CD4-positive, CD25-positive, alpha-beta regulatory T cell (primary cell): ENCODE data around the gene ASL. TPM values are rescaled to one million over a fixed set of nuclear protein-coding genes. Genes with fewer than 3 reads are reported as not detected.
"Not testable (repeated sequence)": the region's sequence is repeated elsewhere in the genome, so short reads cannot be mapped to it uniquely, and the experiment has no call there.

ENCODE experiments used
- ATAC-seq, 2 donors: fragments of 150-1000 bp; cut with Tn5 transposase; one replicate each; pipeline ENCODE4 v1.10.0; 2021; ENCODE audit warnings: low read depth in 2 of 2, moderate number of reproducible peaks in 2 of 2, moderate library complexity in 1 of 2
- DNase-seq, 3 donors: peaks; one replicate each; pipeline versions ENCODE4 v3.0.0 to v3.0.0-alpha.2; 2012 to 2022; ENCODE audit warnings: mixed read lengths in 1 of 3
- H3K27ac ChIP-seq: one replicate; pipeline ENCODE4 v1.7.0; 2013; ENCODE audit warnings: mild to moderate bottlenecking, low read length; ENCODE audit not compliant: insufficient read depth, poor library complexity, severe bottlenecking
- H3K27me3 ChIP-seq: one replicate; pipeline ENCODE4 v1.7.0; 2013; ENCODE audit warnings: low read length; ENCODE audit not compliant: control insufficient read depth, insufficient read depth
- H3K36me3 ChIP-seq: one replicate; pipeline ENCODE4 v1.7.0; 2013; ENCODE audit warnings: mild to moderate bottlenecking, low read length, moderate library complexity; ENCODE audit not compliant: control insufficient read depth, insufficient read depth
- H3K4me1 ChIP-seq: 2 replicates; pipeline ENCODE4 v1.7.0; 2013; ENCODE audit warnings: mild to moderate bottlenecking, low read length; ENCODE audit not compliant: insufficient read depth, control insufficient read depth, poor library complexity, severe bottlenecking
- H3K4me3 ChIP-seq: one replicate; pipeline ENCODE4 v1.7.0; 2013; ENCODE audit warnings: low read depth, mild to moderate bottlenecking, low read length, moderate library complexity
- H3K9me3 ChIP-seq, 2 experiments: 1 replicate in 1 of 2; 2 replicates in 1 of 2; pipeline ENCODE4 v1.7.0; 2013; ENCODE audit warnings: low read length in 2 of 2, mild to moderate bottlenecking in 1 of 2, moderate library complexity in 1 of 2; ENCODE audit not compliant: control insufficient read depth in 2 of 2
- H3K27ac Mint-ChIP-seq, 3 donors: one replicate each; pipeline ENCODE4 v1.8.0; 2020 to 2022; ENCODE audit warnings: mild to moderate bottlenecking in 3 of 3, mixed read lengths in 3 of 3, moderate library complexity in 2 of 3
- H3K27me3 Mint-ChIP-seq: one replicate; pipeline ENCODE4 v1.8.0; 2022; ENCODE audit warnings: mild to moderate bottlenecking, mixed read lengths
- H3K36me3 Mint-ChIP-seq: one replicate; pipeline ENCODE4 v1.8.0; 2020; ENCODE audit warnings: mixed read lengths
- H3K4me1 Mint-ChIP-seq, 4 donors: one replicate each; pipeline ENCODE4 v1.8.0; 2020 to 2022; ENCODE audit warnings: mixed read lengths in 4 of 4, mild to moderate bottlenecking in 1 of 4
- H3K4me3 Mint-ChIP-seq, 4 donors: one replicate each; pipeline ENCODE4 v1.8.0; 2020 to 2022; ENCODE audit warnings: mild to moderate bottlenecking in 4 of 4, mixed read lengths in 4 of 4, moderate library complexity in 3 of 4
- H3K9me3 Mint-ChIP-seq, 7 donors: one replicate each; pipeline ENCODE4 v1.8.0; 2020 to 2022; ENCODE audit warnings: mixed read lengths in 7 of 7, mild to moderate bottlenecking in 3 of 7, moderate library complexity in 2 of 7
- polyA plus RNA-seq, 4 donors: library from polyadenylated mRNA; unstranded; fragments of 300-500 nt; fragmentation: Illumina TruSeq; gene quantifications; one replicate each; pipeline ENCODE4 v1.2.3, GENCODE V29; 2021
- total RNA-seq: library from RNA; stranded (reverse); gene quantifications from one replicate; pipeline ENCODE4 v1.2.3, GENCODE V29; 2022

The ASL gene
- total and polyA plus RNA-seq, 5 donors from 2014 or later, result 9.2 to 16.6 (median 14.7) TPM

GRCh38 chr7:66043681-66044497 lies 31.7 kb upstream of the ASL start:
- peaks cover 41% of the 10 kb centered on the region for H3K27me3 Mint-ChIP-seq
- Histone ChIP-seq H3K4me3 (no peak overlapping the region), H3K27me3 (peaks cover 7% of the 10 kb centered on the region), H3K4me1 (peaks cover 8% of the 10 kb centered on the region), H3K9me3 (no peaks in the 10 kb centered on the region), H3K36me3 (no peaks in the 10 kb centered on the region), H3K27ac (no peak overlapping the region)
- H3K4me1 Mint-ChIP-seq, result peaks cover 3 to 10% (median 6%) of the 10 kb centered on the region in 4 donors
- no peak overlapping the region for H3K27ac Mint-ChIP-seq
- DNase-seq, result peak in 1 of 3 donors; percentile 26
- peaks cover 0 to 2% (median 0%) of the 10 kb centered on the region in 7 donors for H3K9me3 Mint-ChIP-seq
- ATAC-seq, result peak; percentile 11 to 28
- H3K36me3 Mint-ChIP-seq, result no peaks in the 10 kb centered on the region
- peak overlapping the region; percentile 43 to 88 (median 70) for H3K4me3 Mint-ChIP-seq

DNA sequence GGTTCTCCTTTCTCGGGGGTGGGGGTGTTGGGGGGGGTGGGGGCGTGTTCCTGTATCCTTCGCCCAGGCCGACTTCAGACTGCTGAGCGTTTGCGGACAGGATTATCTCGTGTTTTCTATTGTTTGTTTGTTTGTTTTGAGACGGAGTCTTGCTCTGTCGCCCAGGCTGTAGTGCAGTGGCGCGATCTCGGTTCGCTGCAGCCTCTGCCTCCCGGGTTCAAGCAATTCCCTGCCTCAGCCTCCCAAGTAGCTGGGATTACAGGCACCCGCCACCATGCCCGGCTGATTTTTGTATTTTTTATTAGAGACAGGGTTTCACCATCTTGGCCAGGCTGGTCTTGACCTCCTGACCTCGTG lies 31.1 kb upstream of the ASL start:
- not testable (repeated sequence) for H3K4me3 ChIP-seq, H3K4me1 ChIP-seq, H3K36me3 ChIP-seq, H3K9me3 ChIP-seq, H3K27me3 ChIP-seq, DNase-seq, H3K27ac Mint-ChIP-seq, H3K36me3 Mint-ChIP-seq, ATAC-seq, H3K9me3 Mint-ChIP-seq, H3K27ac ChIP-seq, H3K4me1 Mint-ChIP-seq
- Mint-ChIP-seq H3K4me3 (peak overlapping the region in 2 of 4 donors; percentile 65 to 75), H3K27me3 (peaks cover 41% of the 10 kb centered on the region)

DNA sequence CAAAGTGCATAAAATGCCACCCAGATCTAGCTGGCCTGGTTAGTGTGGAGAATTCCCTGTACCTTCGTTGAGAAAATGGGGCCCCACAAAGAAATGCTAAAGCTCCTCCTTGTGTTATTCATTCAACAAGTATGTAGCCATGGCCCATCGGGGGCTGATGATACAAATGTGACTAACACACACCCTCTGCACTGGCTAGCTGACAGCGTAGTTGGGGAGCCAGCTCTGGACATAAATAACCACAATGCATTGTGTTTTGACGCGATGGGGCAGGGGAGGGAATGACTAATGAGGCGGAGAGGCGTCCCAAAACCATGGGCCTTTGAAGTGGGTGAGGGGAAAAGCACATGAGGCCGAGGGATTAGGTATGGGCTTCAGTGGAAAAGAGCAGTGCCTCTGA lies 28.2 kb upstream of the ASL start:
- Mint-ChIP-seq H3K9me3 (peaks cover 0 to 2% (median 0%) of the 10 kb centered on the region in 7 donors), H3K36me3 (no peaks in the 10 kb centered on the region), H3K4me1 (peaks cover 0 to 10% (median 5%) of the 10 kb centered on the region in 4 donors), H3K4me3 (no peak overlapping the region), H3K27ac (no peak overlapping the region), H3K27me3 (peaks cover 27% of the 10 kb centered on the region)
- no peaks in the 10 kb centered on the region for H3K36me3 ChIP-seq
- no peak overlapping the region for H3K4me3 ChIP-seq
- no peak for ATAC-seq
- peaks cover 7% of the 10 kb centered on the region for H3K27me3 ChIP-seq
- no peaks in the 10 kb centered on the region for H3K9me3 ChIP-seq
- peaks cover 8% of the 10 kb centered on the region for H3K4me1 ChIP-seq
- H3K27ac ChIP-seq, result no peak overlapping the region
- DNase-seq, result no peak

GRCh38 chr7:66049886-66050285 lies 25.7 kb upstream of the ASL start:
- not testable (repeated sequence) for H3K4me1 Mint-ChIP-seq, H3K36me3 Mint-ChIP-seq, H3K4me3 ChIP-seq, H3K4me1 ChIP-seq, H3K27ac ChIP-seq, H3K27me3 ChIP-seq, ATAC-seq, H3K36me3 ChIP-seq, H3K27ac Mint-ChIP-seq, H3K9me3 Mint-ChIP-seq, H3K4me3 Mint-ChIP-seq, H3K9me3 ChIP-seq, DNase-seq
- H3K27me3 Mint-ChIP-seq, result peaks cover 12% of the 10 kb centered on the region

DNA sequence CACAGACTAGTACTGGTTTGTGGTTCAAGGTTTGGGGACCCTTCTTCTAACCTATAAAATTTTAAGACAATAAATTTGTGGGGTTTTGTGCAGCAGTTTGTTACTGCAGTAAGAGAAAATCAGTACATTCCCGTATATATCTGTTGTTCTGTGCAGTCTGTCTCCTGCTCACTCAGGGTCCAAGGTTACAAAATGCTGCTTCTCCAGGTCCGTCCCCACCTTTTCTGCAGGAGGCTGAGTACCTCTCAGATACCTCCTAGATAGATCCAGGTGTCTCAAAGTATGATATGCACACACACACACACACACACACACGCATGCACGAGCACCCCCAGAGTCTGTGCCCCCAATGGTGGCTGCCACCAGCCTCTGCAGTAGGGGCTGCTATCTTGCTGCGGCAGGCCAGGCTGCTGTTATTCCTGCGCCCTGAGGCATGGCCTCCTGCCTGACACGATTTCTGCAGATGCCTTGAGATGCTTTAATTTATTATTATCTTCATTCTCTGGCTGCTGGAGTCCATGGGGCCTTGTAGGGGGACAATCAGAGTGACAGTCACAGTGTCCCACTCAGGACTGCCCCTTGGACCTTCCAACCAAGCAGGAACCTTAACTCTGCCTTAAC lies 25.2 kb upstream of the ASL start:
- no peaks in the 10 kb centered on the region for H3K27me3 ChIP-seq
- H3K36me3 ChIP-seq, result no peaks in the 10 kb centered on the region
- Mint-ChIP-seq H3K4me1 (peaks cover 0 to 8% (median 5%) of the 10 kb centered on the region in 4 donors), H3K36me3 (no peaks in the 10 kb centered on the region), H3K9me3 (peaks cover 0 to 2% (median 0%) of the 10 kb centered on the region in 7 donors), H3K4me3 (no peak overlapping the region), H3K27ac (no peak overlapping the region), H3K27me3 (peaks cover 10% of the 10 kb centered on the region)
- H3K27ac ChIP-seq, result no peak overlapping the region
- no peak overlapping the region for H3K4me3 ChIP-seq
- no peak for DNase-seq
- no peaks in the 10 kb centered on the region for H3K9me3 ChIP-seq
- H3K4me1 ChIP-seq, result no peaks in the 10 kb centered on the region
- no peak for ATAC-seq

- no peak overlapping the region for H3K4me3 Mint-ChIP-seq
- H3K36me3 ChIP-seq, result no peaks in the 10 kb centered on the region
- H3K9me3 Mint-ChIP-seq, result no peaks in the 10 kb centered on the region
- peaks cover 5% of the 10 kb centered on the region for H3K27me3 Mint-ChIP-seq
- no peak overlapping the region for H3K27ac Mint-ChIP-seq
- H3K27me3 ChIP-seq, result no peaks in the 10 kb centered on the region
- no peak overlapping the region for H3K27ac ChIP-seq
- no peak for ATAC-seq
- H3K4me1 ChIP-seq, result no peaks in the 10 kb centered on the region
- no peaks in the 10 kb centered on the region for H3K9me3 ChIP-seq
- no peaks in the 10 kb centered on the region for H3K36me3 Mint-ChIP-seq
- peaks cover 0 to 8% (median 5%) of the 10 kb centered on the region in 4 donors for H3K4me1 Mint-ChIP-seq
- no peak overlapping the region for H3K4me3 ChIP-seq
- no peak for DNase-seq
Observed at GRCh38 chr7:66050990-66051448, 24.6 kb upstream of the ASL start.

DNA sequence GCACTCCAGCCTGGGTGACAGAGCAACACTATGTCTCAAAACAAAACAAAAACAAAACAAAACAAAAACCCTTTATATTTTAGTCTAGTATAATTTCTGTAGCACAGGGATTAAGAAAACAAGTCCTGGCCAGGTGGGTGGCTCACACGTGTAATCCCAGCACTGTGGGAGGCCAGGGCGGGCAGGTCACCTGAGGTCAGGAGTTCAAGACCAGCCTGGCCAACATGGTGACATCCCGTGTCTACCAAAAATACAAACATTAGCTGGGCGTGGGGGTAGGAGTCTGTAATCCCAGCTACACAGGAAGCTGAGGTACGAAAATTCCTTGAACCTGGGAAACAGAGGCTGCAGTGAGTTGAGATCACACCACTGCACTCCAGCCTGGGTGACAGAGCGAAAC lies 23.2 kb upstream of the ASL start:
- no peaks in the 10 kb centered on the region for H3K27me3 ChIP-seq
- Mint-ChIP-seq H3K4me3 (no peak overlapping the region), H3K27me3 (no peaks in the 10 kb centered on the region), H3K4me1 (peaks cover 0 to 8% (median 5%) of the 10 kb centered on the region in 4 donors), H3K9me3 (no peaks in the 10 kb centered on the region), H3K27ac (no peak overlapping the region), H3K36me3 (no peaks in the 10 kb centered on the region)
- ATAC-seq (no peak), DNase-seq (no peak)
- H3K9me3 ChIP-seq, result no peaks in the 10 kb centered on the region
- no peaks in the 10 kb centered on the region for H3K4me1 ChIP-seq
- no peak overlapping the region for H3K27ac ChIP-seq
- H3K36me3 ChIP-seq, result no peaks in the 10 kb centered on the region
- H3K4me3 ChIP-seq, result no peak overlapping the region
